GM18873 (cell line): ENCODE results near the gene FAM25A.

Experiments used
- ATAC-seq: cut with Tn5 transposase; IDR thresholded peaks from one replicate; pipeline ENCODE4 v1.9.1; 2021; ENCODE audit warnings: mild to moderate bottlenecking, moderate library complexity, moderate number of reproducible peaks; ENCODE audit not compliant: unreplicated experiment, low FRiP score

The FAM25A gene

GRCh38 chr10:87059401-87059800 lies 39.3 kb downstream of the FAM25A start:
- no peak for ATAC-seq

- ATAC-seq: no peak
Measured at GRCh38 chr10:87060280-87060928, 40.3 kb downstream of the FAM25A start.

- no peak for ATAC-seq
Measured at GRCh38 chr10:87064651-87065050, 44.6 kb downstream of the FAM25A start.

- ATAC-seq: no peak
Measured at GRCh38 chr10:87066178-87066577, 46.1 kb downstream of the FAM25A start.

GRCh38 chr10:87066865-87067264 lies 46.8 kb downstream of the FAM25A start:
- ATAC-seq: no peak

GRCh38 chr10:87068281-87068680 lies 48.2 kb downstream of the FAM25A start:
- ATAC-seq: no peak

GRCh38 chr10:87072449-87072848 lies 52.4 kb downstream of the FAM25A start:
- no peak for ATAC-seq
